ENCODE results near the gene ATG101. TPM values are rescaled to one million over a fixed set of nuclear protein-coding genes. Genes with fewer than 3 reads are reported as not detected.

ATG101 gene
- total RNA-seq, 4 donors from 2014 or later = 40.7 to 61.1 (median 48.0) TPM

DNA sequence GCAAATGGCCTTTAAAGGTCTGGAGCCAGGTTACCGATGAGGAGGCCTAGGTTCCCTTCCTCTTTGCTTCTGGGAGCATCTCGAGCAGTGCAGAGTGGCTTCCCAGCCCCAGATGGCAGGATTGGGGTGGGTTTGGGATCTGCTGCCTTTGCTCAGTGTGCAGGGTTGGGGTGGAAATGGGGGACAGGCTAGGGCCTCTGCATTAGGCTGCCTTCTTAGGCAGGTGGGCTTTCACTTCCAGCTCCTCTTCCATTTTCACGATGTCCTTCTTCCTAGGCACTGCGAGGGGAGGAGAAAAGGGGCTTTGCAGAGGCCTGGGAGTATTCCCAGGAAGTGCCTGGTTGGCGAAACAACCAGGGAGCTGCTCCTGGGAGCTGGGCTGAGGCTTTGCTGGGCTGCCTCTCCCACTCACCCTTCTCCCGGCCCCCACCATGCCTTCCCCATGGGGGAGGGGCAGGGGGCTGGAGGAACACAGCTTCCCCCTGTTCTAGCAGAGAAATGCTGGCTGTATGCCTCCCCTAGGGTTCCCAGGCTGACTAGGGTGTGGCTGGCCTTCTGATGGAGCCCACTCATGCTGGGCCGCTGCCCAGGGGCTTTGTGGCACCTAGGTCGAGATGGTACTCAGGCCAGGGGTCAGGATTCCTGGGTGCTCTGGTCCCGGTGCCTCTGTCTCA lies 16.1 kb upstream of the ATG101 start:
- Histone ChIP-seq H3K27ac (peak overlapping the region in 2 of 3 donors; percentile 99 to 100), H3K9me3 (no peaks in the 10 kb centered on the region), H3K4me3 (replicated peaks in 1 of 3) (peak overlapping the region in 1 of 3 donors; percentile 47), H3K36me3 (peaks cover 36 to 53% of the 10 kb centered on the region in 2 donors), H3K4me1 (peaks cover 21 to 33% of the 10 kb centered on the region in 2 donors), H3K27me3 (no peaks in the 10 kb centered on the region)
- no peak for DNase-seq
- TF ChIP-seq, protein P1, sequence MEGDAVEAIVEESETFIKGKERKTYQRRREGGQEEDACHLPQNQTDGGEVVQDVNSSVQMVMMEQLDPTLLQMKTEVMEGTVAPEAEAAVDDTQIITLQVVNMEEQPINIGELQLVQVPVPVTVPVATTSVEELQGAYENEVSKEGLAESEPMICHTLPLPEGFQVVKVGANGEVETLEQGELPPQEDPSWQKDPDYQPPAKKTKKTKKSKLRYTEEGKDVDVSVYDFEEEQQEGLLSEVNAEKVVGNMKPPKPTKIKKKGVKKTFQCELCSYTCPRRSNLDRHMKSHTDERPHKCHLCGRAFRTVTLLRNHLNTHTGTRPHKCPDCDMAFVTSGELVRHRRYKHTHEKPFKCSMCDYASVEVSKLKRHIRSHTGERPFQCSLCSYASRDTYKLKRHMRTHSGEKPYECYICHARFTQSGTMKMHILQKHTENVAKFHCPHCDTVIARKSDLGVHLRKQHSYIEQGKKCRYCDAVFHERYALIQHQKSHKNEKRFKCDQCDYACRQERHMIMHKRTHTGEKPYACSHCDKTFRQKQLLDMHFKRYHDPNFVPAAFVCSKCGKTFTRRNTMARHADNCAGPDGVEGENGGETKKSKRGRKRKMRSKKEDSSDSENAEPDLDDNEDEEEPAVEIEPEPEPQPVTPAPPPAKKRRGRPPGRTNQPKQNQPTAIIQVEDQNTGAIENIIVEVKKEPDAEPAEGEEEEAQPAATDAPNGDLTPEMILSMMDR (IDR thresholded peaks at IDR 0.05) = no peak
- TF ChIP-seq POLR2A (IDR thresholded peaks at IDR 0.05) = no peak
- intact Hi-C loops (cut with DNase I) = no loop called here
- WGBS, 2 donors = 79 to 87% methylated on average over 6 to 8 of the region's 9 CpGs

DNA sequence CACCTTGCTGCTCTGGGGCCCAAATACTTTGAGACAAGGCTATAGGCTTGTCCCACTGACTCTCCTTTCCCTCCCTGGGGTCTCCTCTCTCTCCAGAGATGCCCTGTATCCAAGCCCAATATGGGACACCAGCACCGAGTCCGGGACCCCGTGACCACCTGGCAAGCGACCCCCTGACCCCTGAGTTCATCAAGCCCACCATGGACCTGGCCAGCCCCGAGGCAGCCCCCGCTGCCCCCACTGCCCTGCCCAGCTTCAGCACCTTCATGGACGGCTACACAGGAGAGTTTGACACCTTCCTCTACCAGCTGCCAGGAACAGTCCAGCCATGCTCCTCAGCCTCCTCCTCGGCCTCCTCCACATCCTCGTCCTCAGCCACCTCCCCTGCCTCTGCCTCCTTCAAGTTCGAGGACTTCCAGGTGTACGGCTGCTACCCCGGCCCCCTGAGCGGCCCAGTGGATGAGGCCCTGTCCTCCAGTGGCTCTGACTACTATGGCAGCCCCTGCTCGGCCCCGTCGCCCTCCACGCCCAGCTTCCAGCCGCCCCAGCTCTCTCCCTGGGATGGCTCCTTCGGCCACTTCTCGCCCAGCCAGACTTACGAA lies 15.4 kb upstream of the ATG101 start:
- no peaks in the 10 kb centered on the region for H3K9me3 ChIP-seq
- DNase-seq = no peak
- 90 to 91% methylated on average over 21 of the region's 21 CpGs for WGBS, 2 donors
- peak overlapping the region in 1 of 3 donors; percentile 47 for H3K4me3 ChIP-seq (replicated peaks in 1 of 3)
- H3K27me3 ChIP-seq = no peaks in the 10 kb centered on the region
- H3K27ac ChIP-seq = peak overlapping the region in 2 of 3 donors; percentile 99 to 100
- peaks cover 41 to 59% of the 10 kb centered on the region in 2 donors for H3K36me3 ChIP-seq
- intact Hi-C loops (cut with DNase I) = no loop called here
- no peak for TF ChIP-seq POLR2A (IDR thresholded peaks at IDR 0.05)
- TF ChIP-seq, protein P1 (IDR thresholded peaks at IDR 0.05) = no peak
- H3K4me1 ChIP-seq = peaks cover 20 to 27% of the 10 kb centered on the region in 2 donors

GRCh38 chr12:52054833-52055730 lies 14.7 kb upstream of the ATG101 start:
- Histone ChIP-seq H3K36me3 (peaks cover 44 to 62% of the 10 kb centered on the region in 2 donors), H3K4me1 (peaks cover 13 to 19% of the 10 kb centered on the region in 2 donors), H3K9me3 (no peaks in the 10 kb centered on the region), H3K27ac (no peak overlapping the region), H3K4me3 (replicated peaks in 1 of 3) (no peak overlapping the region), H3K27me3 (no peaks in the 10 kb centered on the region)
- no peak for DNase-seq
- TF ChIP-seq, protein P1 (IDR thresholded peaks at IDR 0.05) = no peak
- TF ChIP-seq POLR2A (IDR thresholded peaks at IDR 0.05) = no peak
- intact Hi-C loops (cut with DNase I) = no loop called here
- WGBS, 2 donors = 90 to 94% methylated on average over 12 to 20 of the region's 21 CpGs

DNA sequence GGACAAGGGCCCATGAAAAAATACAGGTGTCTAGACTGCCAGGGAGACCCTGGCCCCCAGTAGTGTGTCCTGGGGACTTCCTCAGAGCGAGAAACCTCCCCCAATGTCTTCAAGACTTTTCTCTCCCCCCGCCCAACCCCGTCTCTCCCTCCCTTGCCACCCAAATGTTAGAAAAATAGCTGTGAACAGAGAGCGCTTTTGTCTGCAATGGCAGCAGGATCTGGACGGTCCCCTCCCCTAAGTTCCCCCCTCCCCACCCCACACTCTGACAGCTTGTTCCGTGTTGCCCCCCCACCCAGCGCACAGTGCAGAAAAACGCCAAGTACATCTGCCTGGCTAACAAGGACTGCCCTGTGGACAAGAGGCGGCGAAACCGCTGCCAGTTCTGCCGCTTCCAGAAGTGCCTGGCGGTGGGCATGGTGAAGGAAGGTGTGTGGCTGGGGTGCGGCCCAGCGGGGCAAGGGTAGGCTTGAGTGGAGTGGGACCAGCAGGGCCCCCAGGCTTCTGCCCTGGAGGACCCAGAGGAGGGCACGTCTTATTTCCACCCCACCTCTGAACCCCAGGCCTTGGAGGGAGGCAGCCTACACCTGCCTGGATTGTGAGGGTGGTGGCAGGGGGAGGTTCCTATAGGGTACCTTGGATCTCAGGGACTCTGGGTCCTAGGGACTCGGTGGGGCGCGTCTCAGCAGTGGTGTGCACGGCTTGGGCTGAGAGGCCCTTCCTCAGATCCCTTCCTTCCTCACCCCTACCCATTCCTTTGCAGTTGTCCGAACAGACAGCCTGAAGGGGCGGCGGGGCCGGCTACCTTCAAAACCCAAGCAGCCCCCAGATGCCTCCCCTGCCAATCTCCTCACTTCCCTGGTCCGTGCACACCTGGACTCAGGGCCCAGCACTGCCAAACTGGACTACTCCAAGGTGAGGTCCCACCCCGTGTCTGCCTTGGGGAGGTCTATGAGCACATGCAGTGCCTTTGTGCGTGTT lies 13.8 kb upstream of the ATG101 start:
- WGBS, 2 donors = 90 to 93% methylated on average over 24 to 27 of the region's 27 CpGs
- peaks cover 44 to 62% of the 10 kb centered on the region in 2 donors for H3K36me3 ChIP-seq
- intact Hi-C loops (cut with DNase I) = no loop called here
- H3K27me3 ChIP-seq = no peaks in the 10 kb centered on the region
- no peak overlapping the region for H3K4me3 ChIP-seq (replicated peaks in 1 of 3)
- peaks cover 6 to 13% of the 10 kb centered on the region in 2 donors for H3K4me1 ChIP-seq
- no peak overlapping the region for H3K27ac ChIP-seq
- TF ChIP-seq, protein P1 (IDR thresholded peaks at IDR 0.05) = no peak
- no peak for TF ChIP-seq POLR2A (IDR thresholded peaks at IDR 0.05)
- no peaks in the 10 kb centered on the region for H3K9me3 ChIP-seq
- DNase-seq = no peak
